Measurements from ENCODE around the gene LRG1.

GRCh38 chr19:4504891-4505569 lies 34.8 kb downstream of the LRG1 start:
- TF ChIP-seq, protein P1, sequence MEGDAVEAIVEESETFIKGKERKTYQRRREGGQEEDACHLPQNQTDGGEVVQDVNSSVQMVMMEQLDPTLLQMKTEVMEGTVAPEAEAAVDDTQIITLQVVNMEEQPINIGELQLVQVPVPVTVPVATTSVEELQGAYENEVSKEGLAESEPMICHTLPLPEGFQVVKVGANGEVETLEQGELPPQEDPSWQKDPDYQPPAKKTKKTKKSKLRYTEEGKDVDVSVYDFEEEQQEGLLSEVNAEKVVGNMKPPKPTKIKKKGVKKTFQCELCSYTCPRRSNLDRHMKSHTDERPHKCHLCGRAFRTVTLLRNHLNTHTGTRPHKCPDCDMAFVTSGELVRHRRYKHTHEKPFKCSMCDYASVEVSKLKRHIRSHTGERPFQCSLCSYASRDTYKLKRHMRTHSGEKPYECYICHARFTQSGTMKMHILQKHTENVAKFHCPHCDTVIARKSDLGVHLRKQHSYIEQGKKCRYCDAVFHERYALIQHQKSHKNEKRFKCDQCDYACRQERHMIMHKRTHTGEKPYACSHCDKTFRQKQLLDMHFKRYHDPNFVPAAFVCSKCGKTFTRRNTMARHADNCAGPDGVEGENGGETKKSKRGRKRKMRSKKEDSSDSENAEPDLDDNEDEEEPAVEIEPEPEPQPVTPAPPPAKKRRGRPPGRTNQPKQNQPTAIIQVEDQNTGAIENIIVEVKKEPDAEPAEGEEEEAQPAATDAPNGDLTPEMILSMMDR (IDR thresholded peaks at IDR 0.05), result no peak
- TF ChIP-seq ZFX (IDR thresholded peaks at IDR 0.05; ENCODE audit: borderline replicate concordance), result no peak
